Measurements from ENCODE around the gene CCDC197.

- TF ChIP-seq POLR2A (IDR thresholded peaks at IDR 0.05) (no peak), CTCF (IDR thresholded peaks at IDR 0.05) (no peak), POLR2AphosphoS5 (IDR thresholded peaks at IDR 0.05) (no peak)
Measured at GRCh38 chr14:94031161-94031882, 34.2 kb downstream of the CCDC197 start.

All from breast epithelium (tissue), 3 donors.